Right atrium auricular region (tissue), 2 donors: ENCODE data around the gene MAPK9. TPM values are rescaled to one million over a fixed set of nuclear protein-coding genes. Genes with fewer than 3 reads are reported as not detected.

ENCODE experiments used
- DNase-seq: peaks from one replicate; pipeline ENCODE4 v3.0.0-alpha.2; 2019; ENCODE audit warnings: low spot score
- H3K27ac ChIP-seq, 2 donors: fragments of 200-600 bp; sonication (generic); 1 replicate in 1 of 2; 2 replicates in 1 of 2; pipeline ENCODE4 v1.5.1; 2016 to 2019
- H3K27me3 ChIP-seq, 2 donors: fragments of 200-600 bp; sonication (generic); one replicate each; pipeline versions ENCODE4 v1.5.1 to v1.6.0; 2017 to 2019
- H3K36me3 ChIP-seq: fragments of 200-600 bp; sonication (generic); one replicate; pipeline ENCODE4 v1.5.1; 2016
- H3K4me1 ChIP-seq, 2 donors: fragments of 200-600 bp; sonication (generic); one replicate each; pipeline versions ENCODE4 v1.5.1 to v1.6.0; 2017 to 2019
- H3K4me3 ChIP-seq, 2 donors: fragments of 200-600 bp; sonication (generic); 1 replicate in 1 of 2; 2 replicates in 1 of 2; pipeline ENCODE4 v1.5.1; 2017 to 2019; ENCODE audit warnings: mild to moderate bottlenecking in 1 of 2, moderate library complexity in 1 of 2
- H3K9me3 ChIP-seq, 2 donors: fragments of 200-600 bp; sonication (generic); one replicate each; pipeline ENCODE4 v1.5.1; 2019
- total RNA-seq, 2 donors: library from RNA; depleted of rRNA; stranded (reverse); fragments of >200 nt; gene quantifications; one replicate each; pipeline ENCODE4 v1.1.0, GENCODE V29; 2016
- TF ChIP-seq, protein P1 (sequence below), 2 donors: fragments of 200-600 bp; sonication (generic); IDR thresholded peaks; one replicate each; pipeline ENCODE4 v1.5.1; 2019; ENCODE audit warnings: antibody characterized with exemption in 2 of 2

Gene MAPK9
- total RNA-seq, 2 donors from 2014 or later: 25.1 to 30.0 TPM

DNA sequence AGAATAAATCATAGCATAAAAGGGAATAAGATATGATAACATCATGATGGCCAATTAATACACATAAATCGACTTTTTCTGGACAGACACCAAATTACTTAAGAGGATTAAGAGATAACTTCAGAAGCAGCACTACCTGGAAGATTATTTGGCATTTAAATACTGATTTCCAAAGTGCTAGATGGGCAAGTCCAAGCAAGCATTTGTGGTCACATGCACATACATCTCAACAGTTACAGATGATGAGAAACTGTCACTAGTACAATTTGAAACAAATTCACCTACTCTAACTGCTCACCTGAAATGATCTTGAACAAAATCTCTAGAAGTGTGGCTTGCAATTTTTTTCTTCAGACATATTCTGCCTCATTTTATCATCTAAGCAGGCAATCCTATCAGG is 56.0 kb downstream of the MAPK9 start:
- no peak for DNase-seq
- Histone ChIP-seq H3K4me1 (no peaks in the 10 kb centered on the region), H3K9me3 (peaks cover 0 to 17% of the 10 kb centered on the region in 2 donors), H3K27me3 (no peaks in the 10 kb centered on the region), H3K4me3 (no peak overlapping the region), H3K27ac (no peak overlapping the region), H3K36me3 (peaks cover 62% of the 10 kb centered on the region)
- TF ChIP-seq, protein P1, sequence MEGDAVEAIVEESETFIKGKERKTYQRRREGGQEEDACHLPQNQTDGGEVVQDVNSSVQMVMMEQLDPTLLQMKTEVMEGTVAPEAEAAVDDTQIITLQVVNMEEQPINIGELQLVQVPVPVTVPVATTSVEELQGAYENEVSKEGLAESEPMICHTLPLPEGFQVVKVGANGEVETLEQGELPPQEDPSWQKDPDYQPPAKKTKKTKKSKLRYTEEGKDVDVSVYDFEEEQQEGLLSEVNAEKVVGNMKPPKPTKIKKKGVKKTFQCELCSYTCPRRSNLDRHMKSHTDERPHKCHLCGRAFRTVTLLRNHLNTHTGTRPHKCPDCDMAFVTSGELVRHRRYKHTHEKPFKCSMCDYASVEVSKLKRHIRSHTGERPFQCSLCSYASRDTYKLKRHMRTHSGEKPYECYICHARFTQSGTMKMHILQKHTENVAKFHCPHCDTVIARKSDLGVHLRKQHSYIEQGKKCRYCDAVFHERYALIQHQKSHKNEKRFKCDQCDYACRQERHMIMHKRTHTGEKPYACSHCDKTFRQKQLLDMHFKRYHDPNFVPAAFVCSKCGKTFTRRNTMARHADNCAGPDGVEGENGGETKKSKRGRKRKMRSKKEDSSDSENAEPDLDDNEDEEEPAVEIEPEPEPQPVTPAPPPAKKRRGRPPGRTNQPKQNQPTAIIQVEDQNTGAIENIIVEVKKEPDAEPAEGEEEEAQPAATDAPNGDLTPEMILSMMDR (IDR thresholded peaks at IDR 0.05): no peak

- DNase-seq: no peak
- Histone ChIP-seq H3K27ac (no peak overlapping the region), H3K4me1 (no peaks in the 10 kb centered on the region), H3K4me3 (no peak overlapping the region), H3K36me3 (peaks cover 54% of the 10 kb centered on the region), H3K9me3 (peaks cover 0 to 12% of the 10 kb centered on the region in 2 donors), H3K27me3 (no peaks in the 10 kb centered on the region)
- TF ChIP-seq, protein P1 (IDR thresholded peaks at IDR 0.05): no peak
Measured at GRCh38 chr5:180235077-180235476, 56.8 kb downstream of the MAPK9 start.

DNA sequence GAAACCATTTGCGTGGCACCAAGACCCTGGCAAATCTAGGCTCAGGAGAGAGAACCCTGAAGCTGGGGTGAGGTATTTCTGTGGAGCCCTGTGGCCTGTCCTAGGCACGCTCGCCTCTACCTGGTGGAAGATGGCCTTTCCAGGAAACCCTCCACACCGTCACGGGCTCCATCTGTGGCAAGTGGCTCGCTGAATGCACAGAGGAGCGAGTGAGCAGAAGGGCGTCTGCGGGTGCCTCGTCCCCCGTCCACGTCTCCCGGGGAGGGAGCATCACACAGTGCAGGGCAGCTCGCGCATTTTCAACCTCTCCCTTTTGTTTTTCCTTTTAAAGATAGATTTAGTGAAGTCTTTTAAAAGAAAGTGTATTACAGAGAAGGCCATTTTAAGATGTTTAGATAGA is 57.6 kb downstream of the MAPK9 start:
- H3K4me3 ChIP-seq: no peak overlapping the region
- no peak for DNase-seq
- no peaks in the 10 kb centered on the region for H3K27me3 ChIP-seq
- H3K36me3 ChIP-seq: peaks cover 46% of the 10 kb centered on the region
- H3K9me3 ChIP-seq: peaks cover 0 to 11% of the 10 kb centered on the region in 2 donors
- TF ChIP-seq, protein P1 (IDR thresholded peaks at IDR 0.05): no peak
- H3K4me1 ChIP-seq: no peaks in the 10 kb centered on the region
- no peak overlapping the region for H3K27ac ChIP-seq

- Histone ChIP-seq H3K9me3 (peaks cover 0 to 12% of the 10 kb centered on the region in 2 donors), H3K4me3 (no peak overlapping the region), H3K27me3 (no peaks in the 10 kb centered on the region), H3K36me3 (peaks cover 41% of the 10 kb centered on the region), H3K4me1 (no peaks in the 10 kb centered on the region), H3K27ac (no peak overlapping the region)
- TF ChIP-seq, protein P1 (IDR thresholded peaks at IDR 0.05): no peak
- DNase-seq: no peak
Measured at GRCh38 chr5:180233729-180234128, 58.2 kb downstream of the MAPK9 start.

DNA sequence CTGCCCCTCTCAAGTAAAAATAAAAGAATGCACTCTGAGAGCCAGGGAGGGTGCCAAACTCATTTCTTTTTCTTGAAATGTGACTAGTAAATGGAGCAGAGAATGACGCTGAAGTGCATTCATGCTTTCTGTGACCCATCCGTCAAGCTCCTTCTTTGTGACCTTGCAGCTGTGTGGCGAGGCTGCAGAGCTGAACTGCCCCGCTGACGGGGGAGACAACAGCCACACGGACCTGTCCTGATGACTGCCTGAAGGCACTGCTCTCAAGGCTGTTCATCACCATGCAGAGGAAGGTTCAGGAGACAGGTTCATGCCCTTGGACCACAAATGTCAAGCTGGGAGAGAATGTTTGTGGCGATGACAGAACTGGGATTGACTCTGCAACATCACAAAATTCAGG is 61.9 kb downstream of the MAPK9 start:
- Histone ChIP-seq H3K36me3 (peaks cover 14% of the 10 kb centered on the region), H3K4me1 (no peaks in the 10 kb centered on the region)
- DNase-seq: no peak

DNA sequence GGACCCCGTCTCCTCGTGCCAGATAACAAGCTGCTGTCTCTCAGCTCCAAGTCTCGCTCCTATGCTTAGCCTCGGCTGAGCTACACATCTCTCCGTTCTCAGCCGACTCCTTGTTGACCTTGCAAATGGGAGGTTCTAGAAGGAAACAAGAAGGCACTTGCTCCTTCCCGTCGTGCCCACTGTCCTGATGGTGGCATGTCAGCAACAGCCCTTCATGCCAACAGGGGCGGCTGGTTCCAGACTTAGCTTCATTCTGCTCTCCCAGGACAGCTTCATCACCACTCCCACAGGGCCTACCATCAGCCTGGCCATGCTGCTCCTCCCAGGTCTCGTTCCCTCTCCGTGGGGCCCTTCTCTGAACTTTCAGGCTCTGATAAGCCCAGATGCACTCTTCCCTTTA is 69.8 kb downstream of the MAPK9 start:
- Histone ChIP-seq H3K27me3 (no peaks in the 10 kb centered on the region), H3K36me3 (no peaks in the 10 kb centered on the region), H3K4me3 (no peak overlapping the region), H3K9me3 (peaks cover 0 to 72% of the 10 kb centered on the region in 2 donors), H3K27ac (no peak overlapping the region), H3K4me1 (no peaks in the 10 kb centered on the region)
- TF ChIP-seq, protein P1 (IDR thresholded peaks at IDR 0.05): no peak
- no peak for DNase-seq

More for the DNA sequence above, 61.9 kb downstream of the MAPK9 start:
- peaks cover 0 to 26% of the 10 kb centered on the region in 2 donors for H3K9me3 ChIP-seq
- no peak overlapping the region for H3K27ac ChIP-seq
- TF ChIP-seq, protein P1 (IDR thresholded peaks at IDR 0.05): no peak
- H3K4me3 ChIP-seq: no peak overlapping the region
- no peaks in the 10 kb centered on the region for H3K27me3 ChIP-seq
